CD4-positive, alpha-beta T cell treated with Interleukin-2 at 100 ng/mL for 4 hours (primary cell): Measurements from ENCODE around the gene RHOH.

Experiments used
- DNase-seq: peaks from one replicate; pipeline ENCODE4 v3.0.0-alpha.2; 2020; ENCODE audit warnings: low spot score

RHOH gene

DNA sequence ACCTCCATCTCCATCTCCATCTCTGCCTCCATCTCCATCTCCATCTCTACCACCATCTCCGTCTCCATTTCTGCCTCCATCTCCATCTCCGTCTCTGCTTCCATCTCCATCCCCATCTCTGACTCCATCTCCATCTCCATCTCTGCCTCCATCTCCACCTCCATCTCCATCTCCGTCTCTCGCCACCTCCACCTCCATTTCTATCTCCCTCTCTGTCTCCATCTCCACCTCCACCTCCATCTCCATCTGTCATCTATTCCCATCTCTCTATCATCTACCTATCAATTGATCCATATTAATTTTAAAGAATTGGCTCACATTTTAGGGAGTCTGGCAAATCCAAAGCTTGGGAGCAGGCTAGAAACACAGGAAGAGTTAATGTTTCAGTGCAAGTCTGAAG, 98.7 kb downstream of the RHOH start:
- no peak for DNase-seq
